T-helper 1 cell treated with Interleukin-12 subunit alpha and Interleukin-12 subunit beta and Interleukin-4 antibody, amounts not matched to agents 30 ng/mL and 1 ng/mL, for 36 hours (primary cell): Measurements from ENCODE around the gene FIBCD1. TPM values are rescaled to one million over a fixed set of nuclear protein-coding genes. Genes with fewer than 3 reads are reported as not detected.
"Not testable (repeated sequence)": the region's sequence is repeated elsewhere in the genome, so short reads cannot be mapped to it uniquely, and the experiment has no call there.

ENCODE experiments used
- intact Hi-C: fragments of 100-400 bp; cut with micrococcal nuclease; formaldehyde crosslinking; loops from one replicate; pipeline ENCODE4 v1.15.1; 2024
- total RNA-seq: library from RNA; stranded (reverse); gene quantifications from 2 replicates; pipeline ENCODE4 v1.2.3, GENCODE V29; 2022

The FIBCD1 gene
- total RNA-seq, 1 donor from 2014 or later: not detected

DNA sequence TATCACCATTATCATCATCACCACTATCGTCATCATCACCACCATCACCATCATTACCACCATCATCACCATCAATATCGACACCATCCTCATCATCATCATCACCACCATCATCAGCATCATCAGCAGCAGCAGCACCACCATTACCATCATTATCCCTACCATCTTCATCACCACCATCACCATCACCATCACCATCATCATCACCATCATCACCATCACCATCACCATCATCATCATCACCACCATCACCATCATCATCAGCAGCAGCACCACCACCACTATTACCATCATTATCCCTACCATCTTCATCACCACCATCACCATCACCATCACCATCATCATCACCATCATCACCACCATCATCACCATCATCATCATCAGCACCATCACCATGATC lies 15.9 kb upstream of the FIBCD1 start:
- intact Hi-C loops: not testable (repeated sequence)

DNA sequence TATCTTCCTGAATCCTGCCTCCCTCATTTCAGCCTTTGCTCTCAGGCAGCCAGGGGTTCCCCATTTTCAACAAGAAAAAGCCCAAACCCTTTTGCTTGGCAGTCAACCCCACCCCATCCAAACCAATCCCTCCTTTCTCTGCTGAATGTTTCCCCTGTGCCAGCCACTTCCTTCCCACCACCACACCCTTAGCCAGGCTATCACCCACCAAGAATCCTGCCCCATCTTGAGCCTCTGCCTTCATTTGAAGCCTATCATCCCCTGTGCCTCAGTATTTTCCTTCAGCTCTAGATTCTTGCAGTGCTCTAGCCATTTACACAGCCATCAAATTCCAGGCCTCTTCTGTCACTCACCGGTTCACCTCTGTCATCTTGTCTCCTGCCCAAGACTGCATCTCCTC lies 15.3 kb upstream of the FIBCD1 start:
- intact Hi-C loops: no loop called here

DNA sequence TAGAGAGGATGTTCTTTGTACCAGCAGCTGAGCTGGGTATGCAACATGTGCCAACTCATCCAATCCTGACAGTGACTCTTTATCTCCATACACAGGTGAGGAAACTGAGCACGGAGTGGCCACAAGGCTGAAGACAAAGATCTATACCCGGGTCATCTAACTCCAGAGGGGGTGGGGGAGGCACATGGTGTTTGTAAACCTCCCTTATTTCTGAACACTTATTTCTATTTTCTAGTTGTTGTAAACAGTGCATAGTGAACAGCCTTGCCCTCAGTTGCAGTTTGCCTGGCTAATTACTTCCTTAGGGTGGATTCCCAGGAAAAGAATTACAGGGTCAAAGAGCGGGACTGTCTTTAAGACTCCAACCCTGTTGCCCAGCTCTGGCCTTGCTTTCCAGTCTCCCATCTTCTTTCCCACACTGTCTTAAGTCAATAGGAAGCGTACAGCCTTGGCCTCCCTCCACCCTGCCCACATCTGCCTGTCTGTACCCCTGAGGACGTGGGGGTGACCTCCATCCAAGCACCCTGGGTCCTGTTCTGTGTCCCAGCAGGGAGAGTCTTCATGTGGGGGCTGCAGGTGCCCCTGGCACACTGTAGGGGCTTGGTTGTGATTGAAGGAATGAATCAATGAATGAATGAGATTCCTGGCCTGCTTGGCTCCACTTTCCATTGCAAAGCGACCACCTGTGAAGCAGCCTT lies 13.2 kb upstream of the FIBCD1 start:
- intact Hi-C loops: no loop called here

DNA sequence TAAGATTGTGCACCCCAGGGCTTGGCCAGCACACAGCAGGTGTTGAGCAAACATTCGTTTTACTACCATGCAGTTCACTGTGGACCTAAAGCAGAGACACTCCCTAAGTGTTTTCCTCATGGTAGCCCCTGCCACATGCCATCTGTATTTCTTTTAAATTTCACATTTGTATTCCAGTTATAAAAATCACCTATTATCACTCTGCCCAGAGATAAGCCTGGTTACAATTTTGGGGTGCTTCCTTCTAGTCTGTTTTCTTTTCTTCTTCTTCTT lies 10.9 kb upstream of the FIBCD1 start:
- intact Hi-C loops: no loop called here

DNA sequence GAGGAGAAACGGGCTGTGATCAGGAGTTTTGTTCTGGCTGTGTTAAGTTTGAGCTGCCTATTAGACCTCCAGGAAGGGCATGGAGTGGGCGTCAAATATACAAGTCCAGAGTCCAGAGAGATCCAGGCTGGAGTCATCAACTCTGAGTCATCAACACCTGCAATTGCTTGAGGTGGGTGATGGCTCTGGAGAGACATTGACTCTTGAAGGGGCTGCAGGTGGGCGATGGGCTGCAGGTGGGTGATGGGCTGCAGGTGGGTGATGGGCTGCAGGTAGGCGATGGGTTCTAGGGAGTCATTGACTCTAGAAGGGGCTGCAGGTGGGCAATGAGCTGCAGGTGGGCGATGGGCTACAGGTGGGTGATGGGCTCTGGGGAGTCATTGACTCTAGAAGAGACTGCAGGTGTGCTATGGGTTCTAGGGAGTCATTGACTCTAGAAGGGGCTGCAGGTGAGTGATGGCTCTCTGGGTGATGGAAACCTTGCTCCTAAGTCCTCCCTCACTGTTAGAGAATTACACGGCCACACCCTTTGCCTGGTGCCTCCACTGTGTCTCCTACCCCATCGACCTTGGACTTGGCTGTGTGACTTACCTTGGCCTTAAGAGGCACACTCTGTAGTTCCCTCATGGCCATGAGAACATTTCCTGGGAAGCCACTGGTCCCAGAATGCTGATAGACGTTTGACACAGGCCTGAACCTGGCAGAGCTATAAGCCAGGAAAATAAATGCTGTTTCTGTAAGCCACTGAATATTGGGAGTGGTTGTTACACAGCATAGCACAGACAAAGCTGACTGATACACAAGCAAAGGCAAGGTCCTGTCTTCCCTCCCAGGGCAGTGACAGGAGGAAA lies 10.4 kb upstream of the FIBCD1 start:
- intact Hi-C loops: no loop called here

DNA sequence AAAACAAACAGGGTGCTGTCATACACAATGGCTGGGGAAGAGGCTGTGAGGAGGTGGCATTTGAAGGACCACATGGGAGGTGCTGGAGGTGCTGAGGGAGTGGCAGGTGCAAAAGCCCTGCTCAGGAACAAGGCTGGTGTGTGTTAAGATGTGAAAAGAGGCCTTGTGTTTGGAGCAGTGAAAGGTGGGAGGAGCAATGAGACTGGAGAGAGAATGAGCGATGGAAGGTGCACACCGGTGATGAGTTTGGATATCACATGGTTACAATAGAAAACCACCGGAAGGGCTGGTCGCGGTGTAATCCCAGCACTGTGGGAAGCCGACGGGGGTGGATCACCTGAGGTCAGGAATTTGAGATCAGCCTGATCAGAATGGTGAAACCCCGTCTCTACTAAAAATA lies 9.2 kb upstream of the FIBCD1 start:
- intact Hi-C loops: no loop called here

DNA sequence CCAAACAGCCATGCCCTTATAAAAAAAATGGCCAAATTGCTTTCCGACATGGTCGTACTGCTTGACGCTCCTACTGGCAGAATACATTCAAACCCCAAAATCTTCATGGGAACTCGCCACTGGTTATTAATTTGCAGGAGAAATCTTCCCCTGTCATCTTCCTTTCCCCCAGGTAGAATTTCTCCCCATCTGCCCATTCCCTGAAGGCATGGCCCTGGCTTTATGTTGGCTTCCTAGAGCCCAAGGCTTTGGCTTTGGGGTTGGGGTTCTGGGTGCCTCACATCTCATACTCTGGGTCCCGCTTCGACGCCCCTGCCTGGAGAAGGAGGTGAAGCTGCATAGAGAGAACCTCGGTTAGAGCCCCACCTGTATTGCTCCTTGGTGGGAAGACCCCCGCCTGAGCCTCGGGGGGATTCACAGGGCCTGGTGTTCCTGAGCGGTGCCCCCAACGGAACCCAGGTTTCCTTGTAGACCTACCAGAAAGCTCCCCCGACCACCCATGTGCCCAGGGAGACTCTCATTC lies 8.6 kb upstream of the FIBCD1 start:
- intact Hi-C loops: no loop called here

DNA sequence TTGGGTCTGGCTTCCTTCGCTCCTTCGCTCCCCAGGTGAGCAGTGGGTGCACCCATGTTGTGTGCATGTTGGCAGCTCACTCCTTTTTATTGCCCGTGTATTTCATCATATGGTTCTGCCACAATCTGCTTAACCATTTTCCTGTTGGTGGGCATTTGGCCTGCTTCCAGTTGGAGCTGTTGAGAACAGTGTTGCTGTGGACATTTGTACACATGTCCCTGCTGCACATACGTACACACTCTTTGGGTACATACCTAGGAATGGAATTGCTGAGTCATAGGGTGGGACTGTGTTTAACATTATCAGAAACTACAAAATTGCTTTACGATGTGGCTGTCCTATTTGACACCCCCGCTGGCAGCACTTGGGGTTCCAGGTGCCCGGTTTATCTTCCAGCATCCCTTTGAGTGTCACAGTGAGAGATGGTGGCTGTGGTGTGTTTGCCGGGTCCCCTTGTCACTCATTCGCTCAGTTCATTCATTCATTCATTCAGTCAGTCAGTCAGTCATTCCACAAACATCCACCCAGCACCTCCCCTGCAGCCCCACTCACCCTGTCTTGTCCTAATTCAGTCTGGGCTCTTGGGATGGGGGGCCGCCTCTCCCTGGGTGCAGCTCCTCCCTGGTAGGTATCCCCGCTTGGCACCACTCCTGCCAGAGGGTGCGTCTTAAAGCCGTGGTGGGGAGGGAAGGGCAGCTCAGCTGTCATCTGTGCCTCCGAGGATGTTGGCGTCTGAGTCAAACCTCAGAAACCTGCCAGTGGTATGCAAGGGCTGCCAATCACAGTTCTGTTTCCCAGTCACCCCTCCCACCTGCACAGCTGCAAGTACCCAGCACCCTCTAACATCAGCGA lies 7.9 kb upstream of the FIBCD1 start:
- intact Hi-C loops: no loop called here

DNA sequence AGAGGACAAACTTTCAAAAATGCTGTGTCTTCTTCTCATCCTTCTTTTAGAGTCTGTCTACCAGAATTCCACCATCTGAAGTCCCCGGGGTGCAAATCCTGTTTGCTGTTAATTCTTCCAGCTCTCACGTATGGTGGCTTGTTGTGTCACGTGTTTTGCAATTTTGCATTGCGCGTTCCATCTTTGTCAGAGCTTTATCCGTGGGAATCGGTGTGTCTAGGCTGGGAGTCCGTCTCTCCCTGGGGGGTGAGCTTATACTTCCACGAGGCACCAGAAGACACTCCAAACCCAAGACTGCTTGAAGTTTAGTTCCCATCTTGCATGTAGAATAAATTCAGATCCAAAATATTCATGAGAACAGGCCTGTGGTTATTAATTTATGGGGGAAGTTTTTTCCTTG lies 6.1 kb upstream of the FIBCD1 start:
- intact Hi-C loops: no loop called here

DNA sequence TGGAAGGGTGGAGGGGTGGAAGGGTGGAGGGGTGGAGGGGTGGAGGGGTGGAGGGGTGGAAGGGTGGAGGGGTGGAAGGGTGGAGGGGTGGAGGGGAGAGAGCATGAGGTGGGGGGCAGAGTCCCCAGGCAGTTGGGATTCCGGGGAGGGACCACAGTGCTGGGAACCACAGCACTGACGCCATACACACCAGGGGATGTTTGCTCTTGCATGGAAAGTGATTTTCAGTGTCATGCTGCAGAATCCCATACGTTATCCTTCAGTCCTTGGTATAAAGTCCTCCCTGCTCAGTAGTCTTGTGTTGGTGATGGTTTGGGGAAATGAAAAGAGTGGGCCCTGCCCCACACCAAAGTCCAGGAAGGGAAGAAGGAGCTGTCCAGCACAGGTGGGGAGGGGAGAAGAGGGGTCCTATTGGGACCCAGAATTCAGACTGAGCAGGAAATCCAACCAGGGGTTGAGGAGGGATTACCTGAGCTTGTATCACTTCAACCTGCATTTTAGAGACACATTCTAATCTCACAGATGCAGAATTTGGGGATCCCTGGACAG lies 5.5 kb upstream of the FIBCD1 start:
- intact Hi-C loops: no loop called here

DNA sequence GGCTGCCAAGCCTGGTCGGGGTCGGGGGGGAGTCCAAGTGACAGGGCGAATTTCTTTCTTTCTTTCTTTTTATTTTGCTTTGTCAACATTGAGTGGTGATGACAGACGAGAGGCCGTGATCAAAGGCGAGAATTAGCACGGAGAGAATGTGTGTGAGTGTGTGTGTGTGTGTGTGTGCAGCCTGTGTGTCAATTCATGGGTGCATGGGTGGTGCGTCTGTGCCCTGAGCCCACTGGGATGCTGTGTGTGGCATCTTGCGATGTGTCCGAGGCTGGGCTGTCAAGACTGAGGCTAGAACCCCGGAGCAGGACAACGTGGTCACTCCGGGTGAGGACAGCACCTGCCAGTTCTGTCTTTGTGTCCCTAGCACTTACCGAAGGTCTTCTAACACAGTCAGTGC lies 4.7 kb upstream of the FIBCD1 start:
- intact Hi-C loops: no loop called here

DNA sequence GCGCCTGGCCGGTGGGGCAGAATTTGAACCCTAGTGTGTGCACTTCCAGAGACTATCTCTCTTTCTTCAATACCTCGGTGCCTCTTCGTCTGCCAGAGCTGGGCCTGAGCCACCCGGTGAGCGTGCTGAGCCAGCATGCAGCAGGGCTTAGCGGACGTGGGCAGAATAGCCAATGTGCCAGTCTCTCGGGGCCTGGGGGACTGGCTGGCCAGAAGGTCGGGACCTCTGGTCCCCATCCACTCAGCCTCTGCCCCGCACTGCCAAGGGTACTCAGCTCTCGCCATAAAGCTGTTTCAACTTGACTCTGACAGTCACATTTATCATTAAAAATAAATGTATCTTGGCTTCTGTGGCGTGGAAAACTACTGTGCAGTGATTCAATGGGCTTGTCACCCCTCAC lies 4.2 kb upstream of the FIBCD1 start:
- intact Hi-C loops: no loop called here

DNA sequence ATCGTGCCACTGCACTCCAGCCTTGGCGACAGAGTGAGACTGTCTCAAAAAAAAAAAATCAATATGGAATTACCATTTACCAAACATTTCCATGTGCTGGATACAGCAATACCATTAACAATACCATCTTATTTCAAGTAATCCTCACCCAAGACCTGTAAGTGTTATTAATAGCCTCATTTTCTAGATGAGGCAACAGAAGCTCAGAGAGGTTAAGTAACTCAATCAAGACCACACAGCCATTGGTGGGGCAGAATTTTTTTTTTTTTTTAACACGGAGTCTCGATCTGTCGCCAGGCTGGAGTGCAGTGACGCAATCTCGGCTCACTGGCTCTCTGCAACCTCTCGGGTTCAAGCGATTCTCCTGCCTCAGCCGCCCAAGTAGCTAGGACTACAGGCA lies 3.6 kb upstream of the FIBCD1 start:
- intact Hi-C loops: no loop called here

DNA sequence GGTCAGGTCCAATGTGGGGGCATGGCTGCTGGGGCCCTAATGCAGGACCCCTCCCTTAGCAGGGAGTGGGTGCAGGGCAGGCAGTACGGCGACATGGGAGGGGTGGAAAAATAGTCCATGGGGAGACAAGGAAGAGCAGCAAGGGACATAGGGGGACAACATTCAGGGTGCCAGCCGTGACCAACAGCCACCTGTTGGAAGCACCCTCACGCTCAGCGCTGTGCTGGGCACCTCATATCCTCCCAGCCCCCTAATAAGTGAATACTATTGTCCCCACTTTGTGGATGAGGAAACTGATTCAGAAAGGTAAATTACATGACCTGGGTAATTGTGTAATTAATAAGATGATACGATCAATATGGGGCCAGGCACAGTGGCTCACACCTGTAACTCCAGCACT lies 3.0 kb upstream of the FIBCD1 start:
- intact Hi-C loops: no loop called here

DNA sequence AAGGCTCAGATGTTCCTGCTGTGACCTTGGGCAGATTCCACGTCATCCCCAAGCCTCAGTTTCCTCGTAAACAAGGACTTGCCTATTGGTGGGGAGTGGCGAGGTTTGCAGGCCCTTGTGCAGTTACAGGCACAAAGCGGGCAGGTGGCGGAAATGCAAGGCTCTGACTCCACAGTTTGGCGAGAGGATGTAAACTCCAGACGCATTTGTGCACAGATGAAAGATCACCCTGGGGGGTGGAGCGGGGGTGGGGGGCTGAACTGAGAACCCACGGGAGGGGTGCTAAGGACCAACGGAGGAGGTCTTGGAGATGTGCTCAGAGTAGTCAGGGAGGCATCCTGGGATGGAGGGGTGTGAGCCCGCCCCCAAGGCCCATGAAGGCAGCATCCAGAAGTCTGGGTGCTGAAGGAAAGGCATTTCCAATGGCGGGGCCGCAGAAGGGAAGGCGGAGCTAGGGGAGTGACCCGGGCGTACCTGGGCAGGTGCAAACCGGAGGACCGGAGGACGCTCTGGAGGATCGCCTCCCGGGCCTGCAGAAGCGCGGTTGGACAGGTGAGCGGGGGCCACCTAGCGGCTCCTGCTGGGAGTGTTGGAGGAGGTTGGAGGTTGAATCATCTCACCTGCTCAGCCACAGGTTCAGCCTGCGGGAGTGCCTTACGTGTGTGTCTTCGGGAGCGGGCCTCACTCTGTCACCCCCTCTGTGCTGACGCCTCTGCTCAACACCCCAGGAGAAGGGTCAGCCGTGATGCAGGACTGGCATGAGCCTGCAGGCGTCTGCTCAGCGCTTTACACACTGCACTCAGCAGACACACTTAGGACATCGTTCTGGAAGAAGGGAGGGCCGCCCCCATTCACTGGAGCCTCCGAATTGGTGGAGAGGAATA lies 1.9 kb upstream of the FIBCD1 start:
- intact Hi-C loops: loop anchor here (1.0 to 2.0 kb wide), 3 partner anchors 75 to 234 kb away; no protein-coding TSS in a partner anchor

DNA sequence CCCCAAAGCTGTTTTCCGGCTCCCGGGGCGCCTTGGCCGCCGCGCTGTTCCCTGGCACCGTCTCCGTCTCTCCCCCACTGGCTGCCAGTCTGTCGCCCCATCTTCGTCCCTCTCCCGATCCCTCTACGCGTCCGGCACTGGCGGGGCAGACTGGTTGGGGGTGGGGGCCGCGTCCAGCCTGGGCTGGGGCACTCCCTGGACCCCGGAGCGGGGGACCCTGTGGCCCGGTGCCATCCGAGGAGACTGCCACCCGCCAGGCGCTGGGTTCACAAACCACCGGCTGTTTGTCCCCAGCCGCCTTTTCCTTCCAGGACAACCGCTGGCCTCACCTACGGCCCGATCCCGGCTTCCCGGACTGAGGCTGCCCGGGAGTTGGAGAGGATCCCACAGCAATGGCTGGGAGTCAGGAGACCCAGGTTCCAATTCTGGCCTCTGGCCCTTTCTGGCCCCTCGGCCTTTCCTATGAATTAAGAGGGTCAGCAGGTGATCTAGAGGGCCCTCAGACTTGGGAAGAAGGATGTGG lies 1.0 kb upstream of the FIBCD1 start:
- intact Hi-C loops: loop anchor here (2.0 kb wide), 1 partner anchor 169 kb away; no protein-coding TSS in a partner anchor

DNA sequence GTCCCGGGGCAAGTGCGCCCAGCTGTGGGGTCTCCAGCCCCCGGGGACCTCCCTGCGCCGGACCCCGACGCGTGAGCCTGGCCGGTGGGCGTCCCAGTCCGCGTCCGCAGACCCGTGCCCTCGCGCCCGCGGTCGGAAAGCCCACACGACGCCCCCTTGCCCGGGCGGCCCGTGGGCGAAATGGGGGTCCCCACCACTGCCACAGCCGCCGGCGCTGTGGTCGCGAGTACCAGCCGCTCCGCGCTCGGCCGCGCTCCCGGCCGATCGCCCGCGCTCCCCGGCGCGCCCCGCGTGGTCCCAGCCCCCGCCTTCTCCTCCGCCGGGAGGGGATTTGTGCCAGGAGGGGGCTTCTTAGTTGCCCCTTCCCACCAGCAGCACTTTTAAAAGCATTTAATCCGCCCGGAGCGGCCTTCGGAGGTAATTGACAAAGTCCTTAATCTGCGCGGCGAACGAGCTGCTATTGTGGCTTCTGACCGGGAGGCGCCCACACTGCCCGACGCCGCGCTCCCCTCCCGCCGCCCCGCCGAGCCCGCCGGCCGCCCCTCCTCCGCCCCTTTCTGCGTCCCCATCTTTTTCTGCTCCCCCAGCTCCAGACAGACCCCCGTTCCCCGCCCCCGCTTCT lies 469 bp upstream of the FIBCD1 start:
- intact Hi-C loops: loop anchor here (2.0 kb wide), 1 partner anchor 169 kb away; no protein-coding TSS in a partner anchor

DNA sequence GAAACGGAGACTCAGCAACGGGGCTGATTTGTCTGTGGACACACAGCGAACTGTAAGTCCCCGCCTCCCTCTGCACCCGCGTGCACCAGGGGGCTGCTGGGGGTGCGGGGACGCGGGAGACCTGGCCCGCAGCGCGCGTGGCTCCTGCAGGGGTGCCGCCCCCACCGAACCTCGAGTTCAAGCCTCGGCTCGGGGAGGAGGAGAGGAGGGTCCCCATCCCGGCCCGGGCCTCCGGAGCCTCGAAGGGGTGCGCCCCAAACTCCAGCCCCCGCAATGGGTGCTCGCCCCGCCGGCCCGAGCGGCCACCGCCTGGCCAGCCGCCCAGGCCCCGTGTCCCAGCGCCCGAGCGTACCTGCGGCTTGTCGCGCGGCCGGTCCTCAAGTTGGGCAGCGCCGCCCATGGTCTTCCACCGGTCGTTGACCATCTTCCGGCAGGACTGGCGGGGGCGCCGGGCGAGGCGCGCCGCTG lies 829 bp downstream of the FIBCD1 start:
- intact Hi-C loops: no loop called here
